Stimulated activated CD8-positive, alpha-beta memory T cell treated with anti-CD3 and anti-CD28 coated beads, Interleukin-2, amount 100 ng/mL, for 48 hours (primary cell): ENCODE results near the gene ADNP2.

Experiments used
- DNase-seq, 2 donors: peaks; one replicate each; pipeline ENCODE4 v3.0.0-alpha.2; 2020; ENCODE audit warnings: low read depth in 2 of 2

The ADNP2 gene

GRCh38 chr18:80105369-80106167 lies 3.5 kb upstream of the ADNP2 start:
- no peak for DNase-seq

GRCh38 chr18:80106482-80107051 lies 2.5 kb upstream of the ADNP2 start:
- DNase-seq: no peak

GRCh38 chr18:80107426-80107825 lies 1.6 kb upstream of the ADNP2 start:
- no peak for DNase-seq

- DNase-seq: no peak
Measured at GRCh38 chr18:80108121-80108536, 933 bp upstream of the ADNP2 start.

GRCh38 chr18:80109676-80110078 lies 615 bp downstream of the ADNP2 start:
- peak; percentile 21 to 23 for DNase-seq

- no peak for DNase-seq
Measured at GRCh38 chr18:80112624-80113248, 3.7 kb downstream of the ADNP2 start.

- no peak for DNase-seq
Measured at GRCh38 chr18:80115035-80115434, 6.0 kb downstream of the ADNP2 start.

- no peak for DNase-seq
Measured at GRCh38 chr18:80119111-80119510, 10.0 kb downstream of the ADNP2 start.

GRCh38 chr18:80120932-80121331 lies 11.9 kb downstream of the ADNP2 start:
- no peak for DNase-seq

- DNase-seq: no peak
Measured at GRCh38 chr18:80124131-80124530, 15.1 kb downstream of the ADNP2 start.

GRCh38 chr18:80126797-80127196 lies 17.7 kb downstream of the ADNP2 start:
- DNase-seq: no peak

GRCh38 chr18:80127635-80128034 lies 18.6 kb downstream of the ADNP2 start:
- no peak for DNase-seq

- no peak for DNase-seq
Measured at GRCh38 chr18:80129672-80130367, 20.8 kb downstream of the ADNP2 start.

GRCh38 chr18:80130555-80130954 lies 21.5 kb downstream of the ADNP2 start:
- no peak for DNase-seq

GRCh38 chr18:80132180-80132812 lies 23.2 kb downstream of the ADNP2 start:
- DNase-seq: no peak

GRCh38 chr18:80133124-80133523 lies 24.1 kb downstream of the ADNP2 start:
- DNase-seq: no peak

- DNase-seq: no peak
Measured at GRCh38 chr18:80135136-80135535, 26.1 kb downstream of the ADNP2 start.

- no peak for DNase-seq
Measured at GRCh38 chr18:80136679-80137078, 27.6 kb downstream of the ADNP2 start.

- DNase-seq: no peak
Measured at GRCh38 chr18:80137137-80137536, 28.1 kb downstream of the ADNP2 start.

GRCh38 chr18:80137976-80138375 lies 28.9 kb downstream of the ADNP2 start:
- DNase-seq: no peak

GRCh38 chr18:80140455-80140985 lies 31.5 kb downstream of the ADNP2 start:
- DNase-seq: no peak

GRCh38 chr18:80143881-80144280 lies 34.8 kb downstream of the ADNP2 start:
- DNase-seq: no peak
